Activated naive CD4-positive, alpha-beta T cell treated with anti-CD3 and anti-CD28 coated beads, Interleukin-2, amount 50 U/mL, for 24 hours (primary cell): ENCODE measurements around the gene KCNMA1.

Source experiments
- H3K27ac Mint-ChIP-seq: one replicate; pipeline ENCODE4 v1.8.0; 2021; ENCODE audit warnings: mild to moderate bottlenecking, mixed read lengths
- H3K27me3 Mint-ChIP-seq: one replicate; pipeline ENCODE4 v1.8.0; 2021; ENCODE audit warnings: mixed read lengths
- H3K36me3 Mint-ChIP-seq: one replicate; pipeline ENCODE4 v1.8.0; 2021; ENCODE audit warnings: mixed read lengths
- H3K4me1 Mint-ChIP-seq: one replicate; pipeline ENCODE4 v1.8.0; 2021; ENCODE audit warnings: mixed read lengths
- H3K4me3 Mint-ChIP-seq: one replicate; pipeline ENCODE4 v1.8.0; 2021; ENCODE audit warnings: mild to moderate bottlenecking, mixed read lengths
- H3K9me3 Mint-ChIP-seq: one replicate; pipeline ENCODE4 v1.8.0; 2021; ENCODE audit warnings: mixed read lengths

Gene KCNMA1

DNA sequence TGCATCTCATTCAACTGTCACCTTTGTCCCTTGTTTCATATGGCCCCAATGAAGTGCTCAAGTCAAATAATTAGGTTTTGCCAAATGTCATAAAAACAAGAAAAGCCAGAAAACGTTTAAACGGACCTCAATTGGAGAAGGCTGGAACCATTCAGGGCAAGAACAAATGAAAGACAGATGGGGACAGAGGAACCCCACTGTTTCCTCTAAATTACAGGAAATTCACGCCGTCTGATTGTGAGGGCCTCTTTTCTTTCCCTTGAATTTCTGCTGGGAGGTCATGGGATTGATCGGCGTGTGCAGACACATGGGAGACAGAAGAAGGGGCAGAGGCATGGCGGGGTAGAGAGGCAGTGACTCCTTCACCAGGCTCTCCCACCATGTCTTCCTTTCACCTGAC is 656.4 kb downstream of the KCNMA1 start:
- no peaks in the 10 kb centered on the region for H3K27me3 Mint-ChIP-seq
- H3K9me3 Mint-ChIP-seq: no peaks in the 10 kb centered on the region
- H3K27ac Mint-ChIP-seq: no peak overlapping the region
- no peak overlapping the region for H3K4me3 Mint-ChIP-seq
- no peaks in the 10 kb centered on the region for H3K4me1 Mint-ChIP-seq
- H3K36me3 Mint-ChIP-seq: no peaks in the 10 kb centered on the region

DNA sequence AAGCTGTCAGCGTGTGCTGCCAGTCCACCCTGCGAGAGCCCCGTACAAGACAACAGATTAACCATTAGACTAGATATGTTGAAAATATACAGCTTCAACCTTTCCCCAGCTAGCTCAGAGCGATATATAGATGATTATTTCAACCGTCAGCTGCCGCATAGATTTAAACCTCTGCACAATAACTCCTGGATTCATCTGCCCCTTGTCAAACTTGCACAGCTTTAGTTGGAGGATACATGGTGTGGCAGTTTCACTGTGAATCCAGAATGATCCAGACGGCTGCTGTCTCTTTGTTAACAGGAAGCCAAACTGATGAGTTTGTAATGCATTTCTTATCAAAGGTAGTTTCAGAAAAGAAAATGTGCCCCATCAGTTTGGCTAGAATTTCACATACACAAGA is 659.7 kb downstream of the KCNMA1 start:
- Mint-ChIP-seq H3K9me3 (no peaks in the 10 kb centered on the region), H3K27ac (no peak overlapping the region), H3K4me3 (no peak overlapping the region), H3K27me3 (peaks cover 2% of the 10 kb centered on the region), H3K4me1 (no peaks in the 10 kb centered on the region), H3K36me3 (no peaks in the 10 kb centered on the region)

DNA sequence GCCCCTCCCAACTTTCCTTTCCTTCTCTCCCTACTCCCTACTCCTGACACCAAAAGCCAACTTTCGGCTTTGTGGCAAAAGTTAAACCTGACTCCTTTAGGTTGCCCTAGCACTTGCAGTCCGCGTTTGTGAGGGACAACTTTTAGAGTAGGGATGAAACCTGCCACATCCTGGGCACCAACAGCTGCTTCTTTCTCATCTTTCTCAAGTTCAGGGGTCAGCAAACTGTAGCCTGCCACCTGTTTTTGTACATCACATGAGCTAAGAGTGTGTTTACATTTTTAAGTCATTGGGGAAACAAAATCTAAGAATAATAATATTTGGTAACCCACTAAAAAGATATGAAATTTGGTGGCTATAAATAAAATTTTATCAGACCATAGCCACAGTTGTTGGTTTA is 660.6 kb downstream of the KCNMA1 start:
- Mint-ChIP-seq H3K27ac (no peak overlapping the region), H3K36me3 (no peaks in the 10 kb centered on the region), H3K4me1 (no peaks in the 10 kb centered on the region), H3K27me3 (peaks cover 2% of the 10 kb centered on the region), H3K4me3 (no peak overlapping the region), H3K9me3 (no peaks in the 10 kb centered on the region)

DNA sequence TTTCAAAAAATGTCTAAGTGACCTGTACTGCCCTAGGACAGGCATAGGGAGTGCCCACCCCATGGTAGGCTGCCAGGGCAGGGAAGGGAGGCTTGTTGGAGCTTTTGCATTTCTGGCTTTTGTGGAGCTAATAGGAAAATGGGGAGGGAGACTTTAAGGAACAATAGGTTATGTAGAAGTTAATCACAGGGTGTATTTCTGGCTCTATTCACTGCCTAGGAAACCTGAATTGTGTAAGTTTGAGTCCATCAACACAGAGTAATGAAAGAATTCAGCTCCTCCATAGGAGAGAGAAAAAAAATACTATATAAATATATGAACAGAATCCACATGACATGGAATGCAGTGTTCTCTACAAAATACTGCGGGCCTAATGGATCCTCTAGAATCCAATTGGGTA is 661.5 kb downstream of the KCNMA1 start:
- H3K27me3 Mint-ChIP-seq: peaks cover 2% of the 10 kb centered on the region
- no peaks in the 10 kb centered on the region for H3K4me1 Mint-ChIP-seq

DNA sequence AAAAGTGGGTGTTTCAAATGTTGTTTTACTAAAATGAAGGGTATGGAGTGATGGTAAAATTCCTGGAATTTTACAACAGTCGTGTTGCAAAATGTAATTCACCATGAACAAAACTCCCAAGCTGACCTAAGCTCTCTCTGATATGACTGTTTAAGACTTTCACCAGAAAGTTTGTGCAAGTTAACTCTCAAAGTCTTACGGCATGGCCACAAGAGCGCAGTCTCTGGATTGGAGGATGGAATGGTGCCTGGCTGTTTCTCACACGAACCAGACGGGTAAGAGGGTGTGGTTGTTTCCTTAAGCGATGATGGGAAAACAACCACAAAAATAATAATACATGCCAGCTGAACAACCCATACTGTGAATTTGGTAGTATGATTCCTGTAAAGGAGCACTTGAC is 662.5 kb downstream of the KCNMA1 start:
- no peaks in the 10 kb centered on the region for H3K4me1 Mint-ChIP-seq
- no peak overlapping the region for H3K4me3 Mint-ChIP-seq
- no peaks in the 10 kb centered on the region for H3K9me3 Mint-ChIP-seq
- peaks cover 2% of the 10 kb centered on the region for H3K27me3 Mint-ChIP-seq
- H3K27ac Mint-ChIP-seq: no peak overlapping the region
- H3K36me3 Mint-ChIP-seq: no peaks in the 10 kb centered on the region

More for the DNA sequence above, 661.5 kb downstream of the KCNMA1 start:
- Mint-ChIP-seq H3K36me3 (no peaks in the 10 kb centered on the region), H3K27ac (no peak overlapping the region), H3K9me3 (no peaks in the 10 kb centered on the region), H3K4me3 (no peak overlapping the region)

DNA sequence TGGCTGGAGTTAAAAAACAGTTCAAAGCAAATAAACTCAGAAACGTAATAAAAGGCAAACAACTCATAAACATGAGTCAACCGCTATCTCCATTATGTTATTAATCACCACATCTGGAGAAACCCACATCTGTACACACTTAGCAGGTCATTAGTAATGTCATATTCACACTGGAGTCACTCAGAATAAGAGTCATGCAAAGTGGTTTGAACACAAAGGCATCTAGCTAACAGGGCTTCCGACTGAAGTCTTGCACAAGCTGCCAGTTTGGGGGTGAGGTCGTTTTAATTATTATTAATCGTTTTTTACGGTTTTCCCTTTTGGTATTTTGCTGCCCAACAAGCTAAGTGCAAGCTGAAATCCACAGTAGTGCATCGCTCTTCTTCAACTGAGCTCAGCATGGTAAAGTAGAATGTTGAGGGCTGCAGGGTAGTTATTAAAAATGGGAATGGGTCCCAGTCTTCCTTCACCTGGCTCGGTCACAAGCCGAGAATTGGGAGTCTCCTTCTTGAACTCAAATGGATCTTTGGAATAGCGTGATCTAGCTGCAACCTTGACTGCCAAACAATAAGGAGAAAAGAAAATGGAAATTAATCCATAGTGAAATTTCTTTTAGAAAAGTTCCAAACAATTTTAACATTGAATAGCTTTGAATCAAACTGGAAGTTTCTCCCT is 663.5 kb downstream of the KCNMA1 start:
- no peaks in the 10 kb centered on the region for H3K9me3 Mint-ChIP-seq
- no peaks in the 10 kb centered on the region for H3K4me1 Mint-ChIP-seq
- no peak overlapping the region for H3K27ac Mint-ChIP-seq
- H3K36me3 Mint-ChIP-seq: no peaks in the 10 kb centered on the region
- H3K4me3 Mint-ChIP-seq: no peak overlapping the region
- peaks cover 2% of the 10 kb centered on the region for H3K27me3 Mint-ChIP-seq

DNA sequence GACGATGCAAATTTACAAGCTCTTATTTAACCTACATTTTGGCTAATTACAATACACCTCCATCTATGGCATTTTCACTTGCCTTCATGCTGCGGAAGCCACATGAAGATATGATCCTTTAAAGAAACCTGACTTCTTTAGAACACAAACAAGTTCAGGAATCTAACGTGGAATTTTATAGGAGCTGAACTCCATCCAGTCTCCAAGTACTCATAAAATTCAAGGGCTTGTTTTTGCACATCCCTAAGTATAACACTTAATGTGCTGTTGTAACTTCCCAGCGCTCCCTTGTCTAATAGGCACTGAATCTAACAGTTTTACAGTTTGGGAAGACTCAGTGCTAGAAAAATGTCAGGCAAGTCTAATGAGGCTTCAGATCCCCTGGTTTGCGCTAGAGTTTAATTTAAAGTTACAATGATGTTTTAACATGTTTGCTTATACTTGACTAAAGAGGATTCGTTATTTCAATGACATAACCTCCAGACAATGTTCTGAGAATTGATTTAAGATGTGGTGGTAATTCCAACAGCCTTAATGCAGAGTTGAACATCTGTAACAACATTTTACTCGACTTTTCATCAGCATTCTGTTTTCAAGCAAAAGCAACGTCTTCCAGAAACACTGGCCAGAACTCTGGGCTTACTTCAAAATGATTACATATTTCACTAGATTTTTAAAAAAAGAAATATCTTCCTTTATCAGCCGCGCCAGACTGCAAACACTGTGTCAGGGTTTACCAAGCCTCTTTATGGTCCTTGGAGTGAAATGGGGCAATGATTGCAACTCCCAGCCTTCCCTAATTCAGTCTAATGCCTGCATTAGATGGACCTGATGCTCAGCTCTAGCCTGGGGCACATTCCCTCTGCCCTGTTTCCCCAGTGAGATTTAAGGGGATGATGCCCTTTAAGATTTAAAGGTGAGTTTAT is 664.3 kb downstream of the KCNMA1 start:
- Mint-ChIP-seq H3K27ac (no peak overlapping the region), H3K27me3 (peaks cover 2% of the 10 kb centered on the region), H3K36me3 (no peaks in the 10 kb centered on the region), H3K4me3 (no peak overlapping the region), H3K4me1 (no peaks in the 10 kb centered on the region), H3K9me3 (no peaks in the 10 kb centered on the region)

DNA sequence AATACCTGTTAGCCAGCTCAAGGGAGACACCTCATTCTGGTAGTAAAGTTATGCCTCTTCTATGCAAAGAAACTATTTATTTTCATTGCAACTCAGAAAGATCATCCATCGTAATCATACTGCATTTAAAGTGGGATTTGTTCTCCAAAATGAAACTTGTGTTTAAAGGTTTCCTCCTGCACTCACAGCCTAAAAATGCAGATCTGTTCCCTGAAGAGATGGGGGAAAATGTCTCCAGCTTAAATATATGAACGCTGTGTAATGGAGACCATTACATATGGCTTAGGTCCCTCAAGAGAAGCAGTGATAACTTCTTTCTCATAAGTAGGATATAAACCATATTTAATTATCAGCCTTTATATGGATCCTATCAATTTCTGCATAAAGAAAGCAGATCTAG is 665.1 kb downstream of the KCNMA1 start:
- Mint-ChIP-seq H3K27ac (no peak overlapping the region), H3K9me3 (no peaks in the 10 kb centered on the region), H3K36me3 (no peaks in the 10 kb centered on the region), H3K4me3 (no peak overlapping the region), H3K27me3 (peaks cover 5% of the 10 kb centered on the region), H3K4me1 (no peaks in the 10 kb centered on the region)

DNA sequence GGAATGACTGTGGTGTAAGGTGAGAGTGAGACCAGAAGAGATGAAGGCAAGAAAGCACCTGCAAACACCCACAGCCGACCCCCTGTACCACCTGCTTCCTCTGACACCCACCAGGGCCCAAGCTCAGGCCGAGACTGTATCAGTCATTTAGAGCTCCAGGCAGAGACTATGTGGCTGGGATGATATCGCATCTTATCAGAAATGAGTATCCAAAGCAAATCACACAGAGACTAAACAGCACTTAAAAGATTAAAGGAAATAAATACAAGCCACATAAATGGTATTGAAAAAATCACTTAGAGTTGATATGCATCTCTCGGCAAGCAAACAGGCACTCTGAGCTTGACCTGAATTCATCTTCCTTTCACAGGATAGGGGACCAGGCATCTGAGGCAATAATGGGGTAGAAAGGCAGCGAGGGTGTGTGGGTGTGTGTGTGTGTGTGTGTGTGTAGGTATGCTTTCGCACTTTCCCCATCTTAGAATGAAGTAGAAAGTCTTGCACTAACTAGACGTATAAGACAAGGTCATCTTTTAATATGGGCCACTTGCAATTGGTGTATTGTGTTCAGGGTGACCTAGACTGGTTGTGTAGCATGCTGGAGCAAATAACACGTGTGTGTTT is 665.9 kb downstream of the KCNMA1 start:
- no peak overlapping the region for H3K27ac Mint-ChIP-seq
- no peaks in the 10 kb centered on the region for H3K9me3 Mint-ChIP-seq
- H3K36me3 Mint-ChIP-seq: no peaks in the 10 kb centered on the region
- H3K4me1 Mint-ChIP-seq: no peaks in the 10 kb centered on the region
- H3K4me3 Mint-ChIP-seq: no peak overlapping the region
- H3K27me3 Mint-ChIP-seq: peaks cover 7% of the 10 kb centered on the region

DNA sequence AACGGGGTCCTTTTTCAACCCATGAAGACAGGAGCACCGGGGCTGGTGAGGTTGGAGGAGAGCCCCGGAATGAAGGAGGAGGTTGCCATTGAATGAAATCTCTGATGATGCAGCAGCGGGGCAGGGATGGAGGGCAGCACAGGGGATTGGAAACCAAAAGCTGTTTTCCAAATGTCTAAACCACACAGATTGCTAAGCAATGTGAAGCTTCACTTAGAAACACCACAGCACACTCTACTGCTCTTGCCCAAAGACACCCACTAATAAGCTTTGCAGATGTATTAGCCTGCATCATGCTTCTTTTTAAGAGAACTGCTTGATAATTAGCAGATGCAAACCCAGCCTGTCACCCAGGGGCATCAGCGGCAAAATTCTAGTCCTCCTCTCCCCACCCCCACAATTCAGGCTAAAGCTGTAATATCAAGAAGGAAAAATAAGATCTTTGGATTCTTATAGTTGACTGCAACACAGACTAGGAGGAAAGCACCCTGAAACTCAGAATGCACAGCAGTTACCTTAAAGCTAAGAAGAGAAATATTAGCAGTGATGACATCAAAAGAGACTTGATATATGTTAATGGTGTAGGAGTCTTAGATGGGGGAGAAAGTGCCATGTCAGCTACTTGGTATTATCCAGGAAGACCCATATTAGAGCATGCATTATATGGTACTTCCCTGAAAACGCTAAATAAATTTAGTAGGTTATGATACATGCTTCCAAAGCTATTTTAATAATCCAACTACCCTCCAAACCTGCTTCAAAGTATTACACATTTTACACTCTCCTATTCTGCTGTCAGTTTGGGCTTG is 666.7 kb downstream of the KCNMA1 start:
- Mint-ChIP-seq H3K27ac (no peak overlapping the region), H3K27me3 (peaks cover 9% of the 10 kb centered on the region), H3K36me3 (no peaks in the 10 kb centered on the region), H3K9me3 (no peaks in the 10 kb centered on the region), H3K4me3 (no peak overlapping the region), H3K4me1 (no peaks in the 10 kb centered on the region)

DNA sequence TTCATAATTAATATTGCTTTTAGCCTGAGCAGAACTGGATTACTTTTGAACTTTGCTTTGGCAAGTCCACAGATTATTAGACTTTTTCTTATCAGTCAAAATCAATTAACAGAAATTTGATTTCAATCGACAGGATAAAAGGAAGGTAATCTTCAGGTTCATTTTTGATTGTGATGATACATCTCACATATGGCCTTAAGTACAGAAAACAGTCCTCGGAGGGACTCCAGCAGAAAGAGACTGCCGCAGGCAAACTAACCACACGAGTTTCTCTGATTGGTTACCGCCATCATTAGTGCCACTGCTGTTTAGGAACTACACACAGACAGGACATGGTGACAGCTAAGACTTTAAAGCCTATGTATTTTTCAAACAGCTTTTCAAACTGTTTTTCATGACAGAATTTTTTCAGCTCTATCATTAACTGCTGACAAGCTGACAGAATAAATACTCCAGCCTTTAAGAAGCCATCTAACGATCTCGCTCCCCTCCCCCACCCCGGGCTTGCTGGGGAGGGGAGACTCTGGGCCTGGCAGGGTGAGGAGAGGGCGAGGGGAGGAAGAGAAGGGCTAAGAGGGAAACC is 668.2 kb downstream of the KCNMA1 start:
- H3K27me3 Mint-ChIP-seq: peaks cover 10% of the 10 kb centered on the region
- H3K36me3 Mint-ChIP-seq: no peaks in the 10 kb centered on the region
- no peaks in the 10 kb centered on the region for H3K9me3 Mint-ChIP-seq
- H3K4me1 Mint-ChIP-seq: no peaks in the 10 kb centered on the region
- H3K4me3 Mint-ChIP-seq: no peak overlapping the region
- H3K27ac Mint-ChIP-seq: no peak overlapping the region

DNA sequence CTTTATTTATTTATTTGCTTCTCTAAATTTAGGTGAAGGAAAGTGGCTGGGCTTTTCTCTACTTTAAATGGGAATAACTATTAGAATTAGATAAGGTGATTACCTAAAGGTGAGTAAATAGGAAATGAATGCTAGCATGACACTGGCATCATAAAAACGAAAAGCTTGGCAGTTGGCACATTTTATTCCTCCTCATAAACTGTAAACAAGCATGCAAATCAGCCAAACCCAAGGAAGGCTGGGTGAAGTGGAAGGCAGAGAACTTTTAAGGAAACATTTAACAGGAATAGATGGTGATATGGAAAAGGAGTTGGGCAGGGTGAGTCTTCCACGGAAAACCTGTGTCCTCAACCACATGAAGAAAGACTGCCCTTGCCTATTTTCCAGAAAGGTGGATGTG is 669.1 kb downstream of the KCNMA1 start:
- Mint-ChIP-seq H3K27me3 (peaks cover 8% of the 10 kb centered on the region), H3K9me3 (no peaks in the 10 kb centered on the region), H3K27ac (no peak overlapping the region), H3K4me1 (no peaks in the 10 kb centered on the region), H3K36me3 (no peaks in the 10 kb centered on the region), H3K4me3 (no peak overlapping the region)

DNA sequence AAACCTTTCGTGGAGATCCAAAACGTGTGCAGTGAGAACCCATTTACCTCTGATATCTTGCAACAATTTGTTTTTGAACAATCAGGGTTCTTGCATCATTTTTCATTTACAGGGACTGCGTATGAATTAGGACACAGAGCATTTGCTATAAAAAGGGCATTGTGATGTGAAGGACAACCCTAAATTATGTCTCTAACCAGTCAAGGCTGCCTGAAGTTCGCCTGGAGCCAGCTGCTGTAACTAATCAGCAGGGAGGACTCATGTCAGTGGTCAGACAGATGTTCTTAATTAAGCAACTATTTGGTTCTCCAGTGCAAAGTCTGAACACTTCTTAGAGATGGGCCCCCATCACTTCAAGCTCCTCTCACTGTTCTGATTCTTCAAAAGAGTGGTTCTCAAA is 674.8 kb downstream of the KCNMA1 start:
- H3K4me1 Mint-ChIP-seq: no peaks in the 10 kb centered on the region
- H3K36me3 Mint-ChIP-seq: no peaks in the 10 kb centered on the region
- no peak overlapping the region for H3K4me3 Mint-ChIP-seq
- no peaks in the 10 kb centered on the region for H3K9me3 Mint-ChIP-seq
- no peak overlapping the region for H3K27ac Mint-ChIP-seq
- H3K27me3 Mint-ChIP-seq: peaks cover 10% of the 10 kb centered on the region

DNA sequence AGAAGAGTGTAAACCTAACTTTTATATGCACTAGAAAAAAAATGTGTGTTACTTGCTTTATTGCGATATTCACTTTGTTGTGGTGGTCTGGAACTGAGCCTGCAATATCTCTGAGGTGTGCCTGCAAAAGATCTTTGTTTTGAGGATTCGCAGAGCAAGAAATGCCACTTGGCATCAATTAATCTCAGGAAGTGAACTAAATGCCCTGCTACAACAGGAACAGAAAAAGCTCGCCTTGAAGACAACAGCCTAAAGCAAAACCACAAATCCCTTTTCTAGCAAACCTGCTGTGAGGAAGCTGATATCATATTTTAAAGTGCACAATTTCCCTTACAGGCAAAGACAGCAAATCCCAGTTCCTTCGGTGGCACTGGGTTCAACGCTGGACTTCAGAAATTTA is 675.8 kb downstream of the KCNMA1 start:
- H3K4me3 Mint-ChIP-seq: no peak overlapping the region
- H3K36me3 Mint-ChIP-seq: no peaks in the 10 kb centered on the region
- no peak overlapping the region for H3K27ac Mint-ChIP-seq
- peaks cover 5% of the 10 kb centered on the region for H3K27me3 Mint-ChIP-seq
- no peaks in the 10 kb centered on the region for H3K4me1 Mint-ChIP-seq
- H3K9me3 Mint-ChIP-seq: no peaks in the 10 kb centered on the region

DNA sequence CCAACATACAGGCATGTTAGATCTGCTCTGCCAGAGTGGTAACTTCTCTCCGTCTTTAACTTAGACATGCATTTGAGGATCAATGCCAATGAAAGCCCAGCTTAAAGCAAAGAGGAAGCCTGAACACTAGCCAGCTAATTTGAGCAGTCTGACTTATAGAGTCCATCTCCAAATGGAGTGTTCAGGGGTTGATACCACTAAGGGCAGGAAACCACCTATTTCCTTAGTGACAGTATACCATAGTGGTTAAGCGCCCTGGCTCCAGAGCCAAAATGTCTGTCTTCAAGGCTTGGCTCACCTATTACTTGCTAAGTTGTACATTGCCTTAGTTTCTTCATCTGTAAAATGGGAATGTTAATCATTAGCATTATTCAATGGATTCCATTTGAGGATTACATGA is 678.5 kb downstream of the KCNMA1 start:
- Mint-ChIP-seq H3K4me1 (no peaks in the 10 kb centered on the region), H3K27me3 (peaks cover 2% of the 10 kb centered on the region), H3K4me3 (no peak overlapping the region), H3K27ac (no peak overlapping the region), H3K36me3 (no peaks in the 10 kb centered on the region), H3K9me3 (no peaks in the 10 kb centered on the region)
